Colonic mucosa (tissue), 4 donors: ENCODE results near the gene HNRNPL. TPM values are rescaled to one million over a fixed set of nuclear protein-coding genes. Genes with fewer than 3 reads are reported as not detected.
"Not testable (repeated sequence)": the region's sequence is repeated elsewhere in the genome, so short reads cannot be mapped to it uniquely, and the experiment has no call there.

Experiments
- DNase-seq: peaks from one replicate; pipeline ENCODE4 v3.0.0-alpha.2; 2020
- H3K27ac ChIP-seq: fragments of 200-600 bp; one replicate; pipeline ENCODE4 v1.8.0; 2021
- H3K27me3 ChIP-seq: fragments of 200-600 bp; one replicate; pipeline ENCODE4 v1.8.0; 2021
- H3K36me3 ChIP-seq: fragments of 200-600 bp; one replicate; pipeline ENCODE4 v1.8.0; 2021
- H3K4me1 ChIP-seq: fragments of 200-600 bp; one replicate; pipeline ENCODE4 v1.8.0; 2021; ENCODE audit warnings: mild to moderate bottlenecking
- H3K4me3 ChIP-seq: fragments of 200-600 bp; one replicate; pipeline ENCODE4 v1.8.0; 2021
- H3K9ac ChIP-seq, 2 donors: one replicate each; pipeline ENCODE4 v1.7.0; 2013; ENCODE audit warnings: control low read depth in 2 of 2, low read depth in 2 of 2, low read length in 2 of 2
- H3K9me3 ChIP-seq: fragments of 200-600 bp; one replicate; pipeline ENCODE4 v1.8.0; 2021
- intact Hi-C: fragments of 100-400 bp; cut with DNase I; formaldehyde crosslinking; loops from one replicate; pipeline ENCODE4 v1.14.1; 2022
- total RNA-seq, 2 donors: library from RNA; stranded (reverse); fragmentation: NEBNext Ultra II Directional in 1 of 2; extraction: Animal tissue kit (Norgen Biotek cat#: 25700) in 1 of 2; gene quantifications; one replicate each; pipeline ENCODE4 v1.2.1, GENCODE V29; 2021
- TF ChIP-seq, protein P1 (sequence below): fragments of 200-600 bp; IDR thresholded peaks from one replicate; pipeline ENCODE4 v1.8.0; 2022; ENCODE audit warnings: antibody characterized with exemption, mild to moderate bottlenecking
- donor health status: healthy.
- donor health status: DM: no; HTN: no; CAD: no.
- donor health status: DM: no; HTN: no; CAD: no.

HNRNPL gene
- total RNA-seq, 2 donors from 2014 or later: 305 to 418 TPM

DNA sequence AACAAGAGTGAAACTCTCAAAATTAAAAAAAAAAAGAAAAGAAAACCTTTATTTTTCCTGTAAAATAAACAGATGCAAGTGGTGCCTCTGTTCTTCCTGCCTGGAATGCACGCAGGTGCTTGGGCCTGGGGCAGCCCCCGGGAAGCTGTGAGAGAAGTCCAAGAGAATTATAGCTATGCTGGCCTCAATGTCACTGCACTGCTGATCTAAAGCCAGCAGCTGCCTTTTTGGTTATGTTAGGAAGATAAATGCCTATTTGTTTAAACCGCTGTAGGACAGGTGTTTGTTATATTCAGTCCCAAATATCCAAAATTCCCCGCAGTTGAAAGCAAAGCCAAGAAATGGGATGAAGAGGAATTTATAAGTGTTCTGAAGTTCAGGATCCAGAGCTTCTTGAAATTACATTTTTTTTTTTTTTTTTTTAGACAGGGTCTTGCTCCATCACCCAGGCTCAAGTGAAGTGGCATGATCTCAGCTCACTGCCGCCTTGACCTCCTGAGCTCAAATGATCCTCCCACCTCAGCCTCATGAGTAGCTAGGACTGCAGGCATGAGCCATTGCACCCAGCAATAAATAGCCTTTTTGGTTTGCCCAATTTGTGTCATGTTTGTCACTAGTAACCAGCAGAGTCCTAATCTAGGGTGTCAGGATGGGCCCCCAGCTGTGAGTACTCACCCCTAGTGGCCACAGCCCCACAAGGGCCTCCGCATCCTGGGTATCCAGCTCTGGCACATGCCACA, 26.0 kb upstream of the HNRNPL start:
- Histone ChIP-seq H3K36me3 (no peaks in the 10 kb centered on the region), H3K4me1 (peaks cover 5% of the 10 kb centered on the region), H3K27me3 (no peaks in the 10 kb centered on the region), H3K4me3 (no peak overlapping the region), H3K9ac (no peak overlapping the region), H3K27ac (no peak overlapping the region), H3K9me3 (no peaks in the 10 kb centered on the region)
- DNase-seq: no peak
- TF ChIP-seq, protein P1, sequence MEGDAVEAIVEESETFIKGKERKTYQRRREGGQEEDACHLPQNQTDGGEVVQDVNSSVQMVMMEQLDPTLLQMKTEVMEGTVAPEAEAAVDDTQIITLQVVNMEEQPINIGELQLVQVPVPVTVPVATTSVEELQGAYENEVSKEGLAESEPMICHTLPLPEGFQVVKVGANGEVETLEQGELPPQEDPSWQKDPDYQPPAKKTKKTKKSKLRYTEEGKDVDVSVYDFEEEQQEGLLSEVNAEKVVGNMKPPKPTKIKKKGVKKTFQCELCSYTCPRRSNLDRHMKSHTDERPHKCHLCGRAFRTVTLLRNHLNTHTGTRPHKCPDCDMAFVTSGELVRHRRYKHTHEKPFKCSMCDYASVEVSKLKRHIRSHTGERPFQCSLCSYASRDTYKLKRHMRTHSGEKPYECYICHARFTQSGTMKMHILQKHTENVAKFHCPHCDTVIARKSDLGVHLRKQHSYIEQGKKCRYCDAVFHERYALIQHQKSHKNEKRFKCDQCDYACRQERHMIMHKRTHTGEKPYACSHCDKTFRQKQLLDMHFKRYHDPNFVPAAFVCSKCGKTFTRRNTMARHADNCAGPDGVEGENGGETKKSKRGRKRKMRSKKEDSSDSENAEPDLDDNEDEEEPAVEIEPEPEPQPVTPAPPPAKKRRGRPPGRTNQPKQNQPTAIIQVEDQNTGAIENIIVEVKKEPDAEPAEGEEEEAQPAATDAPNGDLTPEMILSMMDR: no peak
- intact Hi-C loops: no loop called here

DNA sequence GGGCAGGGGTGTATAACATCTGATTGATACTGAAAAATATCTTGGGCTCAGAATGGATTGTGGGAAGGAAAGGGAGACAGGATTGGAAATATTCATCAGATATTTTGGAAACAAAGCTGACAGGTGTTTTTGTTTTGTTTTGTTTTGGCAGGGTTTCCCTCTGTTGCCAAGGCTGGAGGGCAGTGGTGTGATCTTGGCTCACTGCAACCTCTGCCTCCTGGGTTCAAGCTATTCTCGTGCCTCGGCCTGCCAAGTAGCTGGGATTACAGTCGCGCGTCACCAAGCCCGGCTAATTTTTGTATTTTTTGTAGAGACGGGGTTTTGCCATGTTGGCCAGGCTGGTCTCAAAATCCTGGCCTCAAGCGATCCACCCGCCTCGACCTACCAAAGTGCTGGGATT, 23.6 kb upstream of the HNRNPL start:
- H3K4me3 ChIP-seq, H3K4me1 ChIP-seq, H3K9ac ChIP-seq, H3K27ac ChIP-seq, DNase-seq, H3K36me3 ChIP-seq, H3K9me3 ChIP-seq, intact Hi-C loops, H3K27me3 ChIP-seq: not testable (repeated sequence)

DNA sequence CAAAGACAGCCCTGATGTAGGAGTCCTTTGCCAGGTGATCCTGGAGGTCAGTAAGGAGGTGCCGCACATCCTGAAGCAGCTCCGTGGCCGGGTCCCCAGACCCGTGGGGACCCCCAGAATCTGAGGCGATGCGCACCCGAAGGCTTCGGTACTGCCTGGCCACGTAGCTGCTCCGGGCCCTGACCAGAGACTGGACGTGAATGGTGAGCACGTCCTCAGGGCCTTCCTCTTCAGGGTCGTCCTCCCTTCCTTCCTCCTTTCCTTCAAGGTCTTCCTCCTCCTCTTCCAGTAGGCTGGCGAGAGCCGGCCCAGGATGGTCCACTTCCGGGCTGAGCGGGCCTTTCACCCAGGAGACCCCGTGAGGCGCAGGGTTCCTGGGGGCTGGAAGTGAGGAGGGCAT, 20.8 kb upstream of the HNRNPL start:
- TF ChIP-seq, protein P1: no peak
- no peaks in the 10 kb centered on the region for H3K9me3 ChIP-seq
- DNase-seq: no peak
- peaks cover 5% of the 10 kb centered on the region for H3K4me1 ChIP-seq
- H3K27ac ChIP-seq: no peak overlapping the region
- H3K27me3 ChIP-seq: no peaks in the 10 kb centered on the region
- H3K4me3 ChIP-seq: no peak overlapping the region
- intact Hi-C loops: no loop called here
- H3K36me3 ChIP-seq: no peaks in the 10 kb centered on the region
- H3K9ac ChIP-seq: no peak overlapping the region

DNA sequence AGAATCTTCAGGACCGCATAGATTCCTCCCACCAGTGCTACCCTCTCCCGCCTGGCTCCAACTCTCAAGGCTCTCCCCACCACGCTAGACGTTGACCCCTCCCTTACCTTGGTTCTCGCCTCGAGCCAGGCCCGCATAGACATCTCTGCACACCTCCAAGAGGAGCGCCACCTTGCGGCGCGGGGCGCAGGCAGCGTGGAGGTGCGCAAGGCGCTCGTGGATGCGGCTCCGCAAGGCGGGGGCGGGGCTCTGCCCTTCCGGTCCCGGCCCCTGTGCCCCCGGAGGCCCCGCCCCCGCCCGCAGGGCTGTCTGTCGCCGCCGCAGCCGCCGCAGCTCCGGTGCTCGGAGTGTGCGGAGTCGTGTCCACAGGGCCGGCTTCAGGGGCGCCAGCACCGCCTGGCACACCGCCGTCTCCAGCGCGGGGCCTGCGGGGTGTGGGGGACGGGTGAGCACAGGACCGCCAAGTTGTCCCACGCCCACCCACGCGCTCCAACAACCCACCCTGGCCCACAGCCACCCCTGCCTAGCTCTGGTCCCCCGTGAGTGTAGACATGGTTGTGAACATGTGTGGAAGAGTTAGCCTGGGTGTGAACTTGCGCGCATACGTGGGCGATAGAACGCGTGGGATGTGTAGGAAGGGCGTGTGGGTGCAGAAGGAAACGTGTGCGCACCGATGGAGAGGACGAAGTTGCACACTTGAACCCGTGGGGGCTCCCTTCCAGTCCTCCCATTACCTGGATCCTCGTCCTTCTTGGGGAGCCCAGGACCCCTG, 20.2 kb upstream of the HNRNPL start:
- Histone ChIP-seq H3K27me3 (no peaks in the 10 kb centered on the region), H3K9ac (peak overlapping the region; percentile 26 to 58), H3K36me3 (no peaks in the 10 kb centered on the region), H3K27ac (peak overlapping the region; percentile 1), H3K4me3 (peak overlapping the region; percentile 35), H3K9me3 (no peaks in the 10 kb centered on the region), H3K4me1 (peaks cover 5% of the 10 kb centered on the region)
- TF ChIP-seq, protein P1: peak; percentile 83
- peak; percentile 86 for DNase-seq
- intact Hi-C loops: no loop called here

DNA sequence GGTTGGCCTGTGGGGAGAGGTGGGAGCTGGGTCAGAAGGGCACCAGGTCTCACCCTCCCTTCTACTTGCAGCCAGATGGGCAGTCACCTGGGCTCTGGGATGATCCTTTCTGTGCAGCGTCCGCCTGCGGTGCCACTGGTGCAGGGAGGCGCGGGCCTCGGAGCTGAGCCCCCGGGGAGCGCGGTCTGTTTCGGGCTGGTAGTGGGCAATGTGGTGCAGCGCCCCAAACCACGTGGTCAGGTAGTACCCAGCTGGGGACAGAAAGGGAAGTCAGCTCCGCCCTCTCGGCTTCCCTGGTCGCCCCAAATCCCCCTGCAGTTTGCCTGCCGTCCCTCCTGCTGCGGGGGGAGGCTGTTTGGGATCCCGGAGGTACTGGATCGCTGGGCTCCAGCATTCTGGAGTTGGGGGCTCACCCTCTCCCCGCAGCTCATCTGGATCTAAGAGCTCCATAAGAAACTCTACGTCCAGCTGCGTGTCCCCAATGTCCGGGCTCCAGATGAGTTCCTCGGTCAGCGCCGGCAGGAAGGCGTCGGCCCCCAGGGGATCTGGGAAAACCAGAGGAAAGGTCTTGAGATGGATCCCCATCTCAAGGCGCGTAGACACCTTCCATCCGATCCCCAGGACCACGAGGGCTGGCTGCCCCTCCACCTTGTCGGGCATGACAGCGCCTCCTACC, 19.5 kb upstream of the HNRNPL start:
- H3K27me3 ChIP-seq: no peaks in the 10 kb centered on the region
- peak overlapping the region; percentile 1 for H3K27ac ChIP-seq
- TF ChIP-seq, protein P1: no peak
- DNase-seq: peak; percentile 41
- H3K4me1 ChIP-seq: peaks cover 9% of the 10 kb centered on the region
- H3K4me3 ChIP-seq: peak overlapping the region; percentile 35
- intact Hi-C loops: no loop called here
- no peaks in the 10 kb centered on the region for H3K9me3 ChIP-seq
- no peaks in the 10 kb centered on the region for H3K36me3 ChIP-seq
- H3K9ac ChIP-seq: peak overlapping the region; percentile 26 to 58
